Lower lobe of right lung (tissue), 2 donors: ENCODE data around the gene BAG3. TPM values are rescaled to one million over a fixed set of nuclear protein-coding genes. Genes with fewer than 3 reads are reported as not detected.

Source experiments
- ATAC-seq, 2 donors: fragments of 200-7000 bp; cut with Tn5 transposase; one replicate each; pipeline ENCODE4 v1.9.1; 2020 to 2022; ENCODE audit warnings: mild to moderate bottlenecking in 2 of 2, moderate library complexity in 2 of 2
- DNase-seq: peaks from one replicate; pipeline ENCODE4 v3.0.0-alpha.2; 2020
- H3K27ac ChIP-seq: fragments of 200-600 bp; one replicate; pipeline ENCODE4 v1.8.0; 2022
- H3K27me3 ChIP-seq: fragments of 200-600 bp; one replicate; pipeline ENCODE4 v1.8.0; 2022; ENCODE audit warnings: low read depth
- H3K36me3 ChIP-seq: fragments of 200-600 bp; one replicate; pipeline ENCODE4 v1.8.0; 2022; ENCODE audit warnings: mild to moderate bottlenecking
- H3K4me1 ChIP-seq: fragments of 200-600 bp; one replicate; pipeline ENCODE4 v1.8.0; 2022
- H3K4me3 ChIP-seq: fragments of 200-600 bp; one replicate; pipeline ENCODE4 v1.8.0; 2022; ENCODE audit warnings: mild to moderate bottlenecking
- H3K9me3 ChIP-seq: fragments of 200-600 bp; one replicate; pipeline ENCODE4 v1.8.0; 2022
- CTCF ChIP-seq: fragments of 200-600 bp; IDR thresholded peaks from one replicate; pipeline ENCODE4 v1.8.0; 2022; ENCODE audit warnings: antibody characterized with exemption, mild to moderate bottlenecking
- intact Hi-C: fragments of 100-400 bp; cut with DNase I; formaldehyde crosslinking; loops from one replicate; pipeline ENCODE4 v1.11.0; 2022
- total RNA-seq: library from RNA; stranded (reverse); fragmentation: NEBNext Ultra II Directional; extraction: Animal tissue kit (Norgen Biotek cat#: 25700); gene quantifications from one replicate; pipeline ENCODE4 v1.2.1, GENCODE V29; 2021
- donor health status: DM: no; HTN: yes; CAD: no; lungs with severe emphysema.

Gene BAG3
- total RNA-seq, 1 donor from 2014 or later, result 30.2 TPM

GRCh38 chr10:119663866-119664698 is 12.9 kb downstream of the BAG3 start:
- Histone ChIP-seq H3K9me3 (no peaks in the 10 kb centered on the region), H3K4me1 (peaks cover 75% of the 10 kb centered on the region), H3K36me3 (no peaks in the 10 kb centered on the region), H3K27me3 (no peaks in the 10 kb centered on the region), H3K4me3 (peak overlapping the region; percentile 4), H3K27ac (peak overlapping the region; percentile 46)
- DNase-seq, result no peak
- intact Hi-C loops, result no loop called here
- TF ChIP-seq CTCF, result no peak
- peak; percentile 56 to 70 for ATAC-seq

- intact Hi-C loops, result no loop called here
- ATAC-seq, result no peak
Measured at GRCh38 chr10:119665901-119666708, 14.9 kb downstream of the BAG3 start.

GRCh38 chr10:119666709-119667004 is 15.5 kb downstream of the BAG3 start:
- TF ChIP-seq CTCF, result no peak
- ATAC-seq (no peak), DNase-seq (no peak)
- H3K9me3 ChIP-seq, result no peaks in the 10 kb centered on the region
- peaks cover 67% of the 10 kb centered on the region for H3K4me1 ChIP-seq
- no peaks in the 10 kb centered on the region for H3K27me3 ChIP-seq
- H3K36me3 ChIP-seq, result peaks cover 20% of the 10 kb centered on the region
- intact Hi-C loops, result no loop called here
- H3K27ac ChIP-seq, result no peak overlapping the region
- no peak overlapping the region for H3K4me3 ChIP-seq

More at GRCh38 chr10:119665901-119666708, 14.9 kb downstream of the BAG3 start:
- Histone ChIP-seq H3K9me3 (no peaks in the 10 kb centered on the region), H3K36me3 (peaks cover 15% of the 10 kb centered on the region), H3K4me1 (peaks cover 67% of the 10 kb centered on the region), H3K27ac (no peak overlapping the region), H3K4me3 (no peak overlapping the region), H3K27me3 (no peaks in the 10 kb centered on the region)
- no peak for DNase-seq
- TF ChIP-seq CTCF, result no peak

GRCh38 chr10:119667562-119668328 is 16.6 kb downstream of the BAG3 start:
- H3K9me3 ChIP-seq, result no peaks in the 10 kb centered on the region
- ATAC-seq (peak; percentile 65 to 66), DNase-seq (no peak)
- intact Hi-C loops, result no loop called here
- no peak overlapping the region for H3K27ac ChIP-seq
- peaks cover 61% of the 10 kb centered on the region for H3K4me1 ChIP-seq
- H3K4me3 ChIP-seq, result no peak overlapping the region
- no peaks in the 10 kb centered on the region for H3K27me3 ChIP-seq
- H3K36me3 ChIP-seq, result peaks cover 31% of the 10 kb centered on the region
- TF ChIP-seq CTCF, result no peak

- no peak for TF ChIP-seq CTCF
Measured at GRCh38 chr10:119668461-119668860, 17.3 kb downstream of the BAG3 start.

More at GRCh38 chr10:119668461-119668860, 17.3 kb downstream of the BAG3 start:
- Histone ChIP-seq H3K9me3 (no peaks in the 10 kb centered on the region), H3K27me3 (no peaks in the 10 kb centered on the region), H3K27ac (no peak overlapping the region), H3K4me1 (peaks cover 54% of the 10 kb centered on the region), H3K4me3 (no peak overlapping the region), H3K36me3 (peaks cover 38% of the 10 kb centered on the region)
- ATAC-seq (no peak), DNase-seq (no peak)
- intact Hi-C loops, result no loop called here
